Astrocyte of the spinal cord (primary cell): ENCODE measurements around the gene ROGDI.

ENCODE experiments used
- DNase-seq: peaks from one replicate; pipeline ENCODE4 v3.0.0; 2011; ENCODE audit warnings: low read depth, low spot score
- H3K4me3 ChIP-seq: 2 replicates; pipeline ENCODE4 v1.5.1; 2011; ENCODE audit warnings: low read depth, mild to moderate bottlenecking, low read length, moderate library complexity
- in situ Hi-C: cut with HindIII; loops from 2 replicates; pipeline ENCODE4 v1.10.0; 2017; ENCODE audit warnings: low sequenced_read_pairs
- TF ChIP-seq, protein P1 (sequence below): IDR thresholded peaks from 2 replicates; pipeline ENCODE4 v1.5.1; 2012; ENCODE audit warnings: low read depth, mild to moderate bottlenecking, low read length, inconsistent platforms

The ROGDI gene

GRCh38 chr16:4795181-4795827 is 7.1 kb downstream of the ROGDI start, which contains the start of gene SMIM22:
Gene SMIM22 (plus strand): TSS chr16:4795369. CDS start chr16:4795735, 366 bp downstream.
- TF ChIP-seq, protein P1, sequence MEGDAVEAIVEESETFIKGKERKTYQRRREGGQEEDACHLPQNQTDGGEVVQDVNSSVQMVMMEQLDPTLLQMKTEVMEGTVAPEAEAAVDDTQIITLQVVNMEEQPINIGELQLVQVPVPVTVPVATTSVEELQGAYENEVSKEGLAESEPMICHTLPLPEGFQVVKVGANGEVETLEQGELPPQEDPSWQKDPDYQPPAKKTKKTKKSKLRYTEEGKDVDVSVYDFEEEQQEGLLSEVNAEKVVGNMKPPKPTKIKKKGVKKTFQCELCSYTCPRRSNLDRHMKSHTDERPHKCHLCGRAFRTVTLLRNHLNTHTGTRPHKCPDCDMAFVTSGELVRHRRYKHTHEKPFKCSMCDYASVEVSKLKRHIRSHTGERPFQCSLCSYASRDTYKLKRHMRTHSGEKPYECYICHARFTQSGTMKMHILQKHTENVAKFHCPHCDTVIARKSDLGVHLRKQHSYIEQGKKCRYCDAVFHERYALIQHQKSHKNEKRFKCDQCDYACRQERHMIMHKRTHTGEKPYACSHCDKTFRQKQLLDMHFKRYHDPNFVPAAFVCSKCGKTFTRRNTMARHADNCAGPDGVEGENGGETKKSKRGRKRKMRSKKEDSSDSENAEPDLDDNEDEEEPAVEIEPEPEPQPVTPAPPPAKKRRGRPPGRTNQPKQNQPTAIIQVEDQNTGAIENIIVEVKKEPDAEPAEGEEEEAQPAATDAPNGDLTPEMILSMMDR = no peak
- no peak within 1 kb of the TSS for H3K4me3 ChIP-seq
- in situ Hi-C loops = no loop called here
- DNase-seq = no peak

- in situ Hi-C loops = no loop called here
- TF ChIP-seq, protein P1 = no peak
- DNase-seq = no peak
- H3K4me3 ChIP-seq = no peak overlapping the region
These were observed 9.4 kb downstream of the ROGDI start for GRCh38 chr16:4792951-4793513.

DNA sequence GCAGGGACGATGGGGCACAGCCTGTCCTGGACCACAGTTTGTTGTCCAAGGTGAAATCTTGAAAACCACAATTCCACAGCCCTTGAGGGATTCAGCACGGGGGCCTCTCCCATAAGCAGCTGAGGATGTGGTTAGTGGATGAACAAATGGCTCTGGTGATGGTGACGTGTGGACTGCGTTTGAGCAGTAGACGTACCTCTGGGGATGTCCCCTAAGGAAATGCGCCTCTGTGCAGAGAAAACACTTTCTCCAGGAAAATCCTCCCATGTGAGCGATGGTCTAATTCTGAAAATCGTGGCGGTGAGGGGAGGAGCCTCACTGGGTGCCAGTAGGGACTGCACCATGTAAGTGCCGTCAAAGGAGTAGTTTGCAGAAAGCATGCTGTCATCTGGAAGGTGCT is 11.6 kb downstream of the ROGDI start:
- TF ChIP-seq, protein P1 = no peak
- no peak for DNase-seq
- no peak overlapping the region for H3K4me3 ChIP-seq
- in situ Hi-C loops = no loop called here

- in situ Hi-C loops = no loop called here
- H3K4me3 ChIP-seq = no peak overlapping the region
- TF ChIP-seq, protein P1 = no peak
- DNase-seq = no peak
These were observed 12.2 kb downstream of the ROGDI start for GRCh38 chr16:4790261-4790660.

- DNase-seq = no peak
- TF ChIP-seq, protein P1 = no peak
- in situ Hi-C loops = no loop called here
- H3K4me3 ChIP-seq = no peak overlapping the region
These were observed 13.5 kb downstream of the ROGDI start for GRCh38 chr16:4788910-4789309.

GRCh38 chr16:4788489-4788889 is 13.9 kb downstream of the ROGDI start:
- DNase-seq = no peak
- TF ChIP-seq, protein P1 = no peak
- no peak overlapping the region for H3K4me3 ChIP-seq
- in situ Hi-C loops = no loop called here
